Right atrium auricular region (tissue), 2 donors: Measurements from ENCODE around the gene UNC93B1. TPM values are rescaled to one million over a fixed set of nuclear protein-coding genes. Genes with fewer than 3 reads are reported as not detected.

ENCODE experiments used
- DNase-seq: peaks from one replicate; pipeline ENCODE4 v3.0.0-alpha.2; 2019; ENCODE audit warnings: low spot score
- H3K27ac ChIP-seq, 2 donors: fragments of 200-600 bp; sonication (generic); 1 replicate in 1 of 2; 2 replicates in 1 of 2; pipeline ENCODE4 v1.5.1; 2016 to 2019
- H3K27me3 ChIP-seq, 2 donors: fragments of 200-600 bp; sonication (generic); one replicate each; pipeline versions ENCODE4 v1.5.1 to v1.6.0; 2017 to 2019
- H3K36me3 ChIP-seq: fragments of 200-600 bp; sonication (generic); one replicate; pipeline ENCODE4 v1.5.1; 2016
- H3K4me1 ChIP-seq, 2 donors: fragments of 200-600 bp; sonication (generic); one replicate each; pipeline versions ENCODE4 v1.5.1 to v1.6.0; 2017 to 2019
- H3K4me3 ChIP-seq, 2 donors: fragments of 200-600 bp; sonication (generic); 1 replicate in 1 of 2; 2 replicates in 1 of 2; pipeline ENCODE4 v1.5.1; 2017 to 2019; ENCODE audit warnings: mild to moderate bottlenecking in 1 of 2, moderate library complexity in 1 of 2
- H3K9me3 ChIP-seq, 2 donors: fragments of 200-600 bp; sonication (generic); one replicate each; pipeline ENCODE4 v1.5.1; 2019
- CTCF ChIP-seq, 2 donors: fragments of 200-600 bp; sonication (generic); IDR thresholded peaks; one replicate each; pipeline ENCODE4 v1.5.1; 2019; ENCODE audit warnings: antibody characterized with exemption in 2 of 2
- total RNA-seq, 2 donors: library from RNA; depleted of rRNA; stranded (reverse); fragments of >200 nt; gene quantifications; one replicate each; pipeline ENCODE4 v1.1.0, GENCODE V29; 2016

Gene UNC93B1
- total RNA-seq, 2 donors from 2014 or later, result 9.2 to 19.7 TPM

- no peak overlapping the region for H3K27ac ChIP-seq
- no peaks in the 10 kb centered on the region for H3K36me3 ChIP-seq
- no peak for DNase-seq
- no peaks in the 10 kb centered on the region for H3K27me3 ChIP-seq
- TF ChIP-seq CTCF (IDR thresholded peaks at IDR 0.05), result no peak
- H3K9me3 ChIP-seq, result peaks cover 0 to 7% of the 10 kb centered on the region in 2 donors
- no peak overlapping the region for H3K4me3 ChIP-seq
- H3K4me1 ChIP-seq, result peaks cover 0 to 9% of the 10 kb centered on the region in 2 donors
Observed at GRCh38 chr11:68021167-68021787, 17.4 kb upstream of the UNC93B1 start.

DNA sequence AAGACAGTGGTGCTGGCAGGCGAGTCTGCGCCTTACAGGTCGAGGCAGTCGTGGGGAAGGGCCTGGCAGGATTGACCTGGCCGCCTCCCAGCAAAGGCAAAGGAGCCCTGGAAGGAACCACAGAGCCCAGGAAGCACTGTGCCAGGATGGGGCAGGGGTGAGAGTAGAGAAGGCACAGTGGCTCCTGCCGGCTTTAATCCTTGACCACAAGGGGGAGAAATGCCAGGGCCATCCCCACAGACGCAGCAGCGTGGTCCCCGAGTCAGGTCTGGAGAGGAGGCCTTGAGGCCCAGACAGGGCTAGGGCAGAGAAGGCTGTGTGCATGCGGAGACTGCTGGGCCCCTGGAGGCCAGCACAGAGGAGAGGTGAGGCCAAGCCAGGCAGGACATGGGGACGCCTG is 16.7 kb upstream of the UNC93B1 start:
- peaks cover 0 to 7% of the 10 kb centered on the region in 2 donors for H3K9me3 ChIP-seq
- DNase-seq, result no peak
- H3K27ac ChIP-seq, result no peak overlapping the region
- H3K27me3 ChIP-seq, result no peaks in the 10 kb centered on the region
- H3K4me3 ChIP-seq, result no peak overlapping the region
- peak in 1 of 2 donors; percentile 41 for TF ChIP-seq CTCF (IDR thresholded peaks at IDR 0.05)
- peaks cover 0 to 9% of the 10 kb centered on the region in 2 donors for H3K4me1 ChIP-seq
- H3K36me3 ChIP-seq, result no peaks in the 10 kb centered on the region

DNA sequence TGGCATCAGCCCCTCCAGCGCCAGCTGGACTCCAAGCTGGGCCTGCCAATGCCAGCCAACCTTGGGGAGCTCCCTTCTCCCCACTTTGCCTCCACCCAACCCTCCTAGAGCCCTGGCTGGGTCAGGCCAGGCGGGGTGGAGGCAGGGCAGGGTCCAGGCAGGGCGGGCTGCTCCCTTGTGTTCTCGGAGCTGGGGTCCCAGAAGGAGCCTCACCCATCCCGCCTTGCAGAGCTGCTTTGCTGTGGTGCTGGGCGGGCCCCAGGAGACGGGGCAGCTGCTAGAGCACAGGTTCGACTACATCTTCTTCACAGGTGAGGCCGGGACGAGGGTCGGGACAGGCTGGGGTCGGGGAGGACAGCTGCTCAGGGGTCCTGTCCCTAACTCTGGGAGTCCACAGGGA is 15.6 kb upstream of the UNC93B1 start:
- DNase-seq, result no peak
- Histone ChIP-seq H3K27ac (no peak overlapping the region), H3K9me3 (peaks cover 0 to 3% of the 10 kb centered on the region in 2 donors), H3K36me3 (no peaks in the 10 kb centered on the region), H3K27me3 (no peaks in the 10 kb centered on the region), H3K4me3 (no peak overlapping the region), H3K4me1 (peaks cover 0 to 9% of the 10 kb centered on the region in 2 donors)
- no peak for TF ChIP-seq CTCF (IDR thresholded peaks at IDR 0.05)

DNA sequence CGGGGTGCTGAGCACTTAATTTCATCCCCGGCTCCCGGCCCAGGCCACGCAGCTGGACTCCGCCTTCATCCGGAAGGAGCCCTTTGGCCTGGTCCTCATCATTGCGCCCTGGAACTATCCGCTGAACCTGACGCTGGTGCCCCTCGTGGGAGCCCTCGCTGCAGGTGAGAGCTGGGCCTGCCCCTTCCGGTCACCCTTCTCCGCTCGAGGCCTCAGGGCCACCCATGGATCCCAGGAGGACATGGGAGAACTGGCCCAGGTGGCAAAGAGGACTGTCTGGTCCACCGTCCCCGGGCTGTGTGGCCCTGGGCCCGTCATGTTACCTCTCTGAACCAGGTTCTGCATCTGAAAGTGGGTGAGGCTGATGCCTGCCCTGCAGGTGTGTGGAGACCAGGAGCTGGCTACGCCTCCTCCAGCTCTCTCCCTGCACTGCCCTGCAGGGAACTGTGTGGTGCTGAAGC is 14.9 kb upstream of the UNC93B1 start:
- Histone ChIP-seq H3K27ac (no peak overlapping the region), H3K4me3 (no peak overlapping the region), H3K36me3 (no peaks in the 10 kb centered on the region), H3K27me3 (no peaks in the 10 kb centered on the region), H3K9me3 (no peaks in the 10 kb centered on the region), H3K4me1 (peaks cover 0 to 9% of the 10 kb centered on the region in 2 donors)
- TF ChIP-seq CTCF (IDR thresholded peaks at IDR 0.05), result no peak
- DNase-seq, result no peak

DNA sequence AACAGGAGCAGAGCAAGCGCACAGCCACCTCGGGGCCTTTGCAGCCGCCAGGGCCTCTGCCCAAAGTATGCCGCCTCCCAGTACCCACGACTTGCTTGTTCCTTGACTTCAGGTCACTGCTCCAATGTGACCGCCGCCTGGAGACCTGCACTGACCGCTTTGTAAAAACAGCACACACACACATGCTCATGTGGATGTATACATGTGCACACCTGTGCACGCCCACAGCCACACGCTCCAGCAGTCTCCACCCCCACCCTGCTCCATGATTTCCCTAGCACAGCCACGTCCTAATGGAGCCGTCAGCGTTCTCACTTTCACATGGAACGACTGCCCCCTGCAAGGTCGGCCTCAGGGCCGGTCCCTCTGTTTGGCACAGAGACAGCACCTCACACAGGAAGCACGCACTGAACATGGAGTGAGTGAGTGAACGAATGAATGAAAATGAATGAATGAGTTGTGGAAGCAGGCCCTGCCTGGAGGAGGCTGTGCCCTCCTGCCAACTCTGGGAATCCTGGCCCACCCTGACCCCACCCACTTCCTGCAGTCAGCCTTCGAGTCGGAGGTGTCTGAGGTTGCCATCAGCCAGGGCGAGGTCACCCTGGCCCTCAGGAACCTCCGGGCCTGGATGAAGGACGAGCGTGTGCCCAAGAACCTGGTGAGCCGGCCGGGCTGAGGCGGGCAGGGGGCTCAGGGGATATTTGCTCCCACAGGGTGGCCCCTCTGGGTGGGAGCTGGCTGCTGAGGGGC is 14.3 kb upstream of the UNC93B1 start:
- no peaks in the 10 kb centered on the region for H3K9me3 ChIP-seq
- H3K27ac ChIP-seq, result no peak overlapping the region
- H3K27me3 ChIP-seq, result no peaks in the 10 kb centered on the region
- DNase-seq, result no peak
- TF ChIP-seq CTCF (IDR thresholded peaks at IDR 0.05), result no peak
- no peak overlapping the region for H3K4me3 ChIP-seq
- H3K4me1 ChIP-seq, result peaks cover 0 to 9% of the 10 kb centered on the region in 2 donors
- H3K36me3 ChIP-seq, result no peaks in the 10 kb centered on the region
